GM18505 (cell line): ENCODE results near the gene SF1.
A peak's percentile ranks its signal among the peaks of the same experiment; 100 is the strongest.

Experiments used
- ATAC-seq: cut with Tn5 transposase; IDR thresholded peaks from one replicate; pipeline ENCODE4 v1.9.1; 2021; ENCODE audit not compliant: unreplicated experiment
- POLR2A ChIP-seq: IDR thresholded peaks from 4 replicates; pipeline ENCODE4 v1.6.1; 2011; ENCODE audit warnings: borderline replicate concordance; ENCODE audit not compliant: insufficient read depth, insufficient read length; ENCODE audit errors: extremely low read depth

The SF1 gene

DNA sequence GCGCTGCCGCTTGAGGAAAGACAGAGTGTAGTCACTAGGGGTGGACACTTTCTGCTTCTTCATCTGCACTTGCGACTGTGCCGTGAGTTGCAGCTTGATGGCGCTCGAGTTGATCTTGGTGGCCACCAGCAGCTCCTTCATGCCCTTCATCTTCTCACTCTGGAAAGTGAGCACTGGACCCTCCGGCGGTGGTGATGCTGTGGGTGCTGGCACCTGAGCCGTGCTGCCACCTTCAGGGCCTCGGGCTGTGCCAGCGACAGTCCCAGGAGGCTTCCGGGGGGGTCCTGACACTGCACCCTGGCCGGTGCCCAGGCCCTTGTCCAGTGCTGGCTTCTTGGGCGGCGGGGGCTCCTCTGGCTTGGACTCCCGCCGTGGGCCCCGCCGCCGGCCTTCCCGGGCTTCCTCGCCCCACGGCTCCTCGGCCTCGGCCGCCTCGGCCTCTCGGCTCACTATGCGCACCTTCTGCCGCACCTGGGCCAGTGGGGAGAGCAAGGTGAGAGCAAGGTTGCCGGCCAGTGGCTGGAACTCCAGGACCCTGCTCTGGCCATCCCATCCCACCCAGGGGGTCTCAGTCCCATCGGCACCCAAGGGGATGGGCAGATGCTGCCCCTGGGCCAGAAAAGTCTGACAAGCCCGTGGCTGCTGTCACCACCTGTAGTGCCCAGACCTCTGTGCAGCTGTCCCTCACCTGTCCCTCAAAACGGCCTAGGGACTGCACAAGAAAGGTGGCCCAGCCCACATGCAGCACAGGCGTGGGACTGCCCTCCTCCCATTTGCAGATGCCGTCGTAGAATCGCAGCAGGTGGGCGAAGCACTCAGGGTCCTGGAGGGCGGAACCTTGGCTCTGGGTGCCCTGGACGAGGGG is 26.2 kb upstream of the SF1 start:
- ATAC-seq: no peak
- TF ChIP-seq POLR2A: no peak

DNA sequence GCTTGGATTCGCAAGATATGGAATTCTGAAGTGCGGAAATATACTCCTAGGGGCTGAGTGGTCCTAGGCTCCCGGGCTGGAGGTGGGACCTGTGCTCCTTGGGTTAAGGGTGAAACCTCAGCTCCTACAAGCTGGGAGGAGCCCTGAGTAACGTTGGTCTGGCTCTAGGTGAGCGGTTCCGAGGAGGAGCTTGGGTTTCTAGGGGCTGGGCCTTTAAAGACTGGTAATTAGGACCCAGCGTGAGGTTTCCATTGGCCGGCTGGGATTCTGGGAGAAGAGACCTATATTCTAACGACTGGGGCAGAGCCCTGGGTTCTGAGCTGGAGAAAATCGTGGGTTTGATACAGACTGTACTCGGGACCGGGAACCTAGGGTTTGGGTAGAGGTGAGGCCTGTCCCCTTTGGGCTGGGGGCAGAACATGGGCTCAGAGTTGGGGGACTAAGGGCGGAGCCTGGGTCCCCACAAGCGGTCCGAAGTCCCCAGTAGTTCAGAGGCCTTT is 25.6 kb upstream of the SF1 start:
- no peak for ATAC-seq
- no peak for TF ChIP-seq POLR2A

DNA sequence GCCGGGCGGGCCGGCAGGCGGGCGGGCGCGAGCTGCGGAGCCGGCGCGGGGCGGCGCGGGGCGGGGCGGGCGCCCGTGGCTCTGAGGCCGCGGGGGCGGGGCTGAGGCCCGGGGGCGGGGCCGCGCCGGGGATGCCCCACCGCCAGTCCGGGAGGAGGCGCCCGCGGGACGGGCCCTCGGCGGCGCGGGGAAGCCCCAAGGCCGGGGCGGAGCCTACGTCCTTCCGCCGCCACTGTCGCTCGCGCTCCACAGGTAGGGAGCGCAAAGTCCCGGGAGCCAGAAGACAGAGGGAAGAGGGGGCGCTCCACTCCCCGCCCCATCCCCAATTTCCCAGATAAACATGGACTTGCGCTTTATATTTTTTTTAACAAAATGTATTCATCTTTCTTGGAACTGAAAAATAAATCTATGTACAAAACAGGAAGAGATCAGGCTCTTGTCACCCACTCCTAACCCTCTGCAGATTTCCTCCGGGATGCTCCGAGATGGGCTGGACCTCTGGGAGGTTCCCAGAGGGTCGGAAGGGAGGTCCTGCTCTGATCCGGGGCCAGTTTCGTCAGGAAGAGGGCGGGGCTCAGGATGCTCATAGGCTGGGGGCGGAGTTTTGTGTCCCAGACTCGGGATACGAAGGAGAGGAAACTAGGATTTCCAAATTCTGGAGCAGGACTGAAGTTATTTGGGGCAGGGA is 25.0 kb upstream of the SF1 start, which contains the start of gene MAP4K2:
MAP4K2 (minus strand) TSS at position 57 of the 688 bp plus-strand sequence. CDS start 65 bp downstream, outside the sequence.
- peak; percentile 63 for ATAC-seq
- TF ChIP-seq POLR2A: peak; percentile 66

DNA sequence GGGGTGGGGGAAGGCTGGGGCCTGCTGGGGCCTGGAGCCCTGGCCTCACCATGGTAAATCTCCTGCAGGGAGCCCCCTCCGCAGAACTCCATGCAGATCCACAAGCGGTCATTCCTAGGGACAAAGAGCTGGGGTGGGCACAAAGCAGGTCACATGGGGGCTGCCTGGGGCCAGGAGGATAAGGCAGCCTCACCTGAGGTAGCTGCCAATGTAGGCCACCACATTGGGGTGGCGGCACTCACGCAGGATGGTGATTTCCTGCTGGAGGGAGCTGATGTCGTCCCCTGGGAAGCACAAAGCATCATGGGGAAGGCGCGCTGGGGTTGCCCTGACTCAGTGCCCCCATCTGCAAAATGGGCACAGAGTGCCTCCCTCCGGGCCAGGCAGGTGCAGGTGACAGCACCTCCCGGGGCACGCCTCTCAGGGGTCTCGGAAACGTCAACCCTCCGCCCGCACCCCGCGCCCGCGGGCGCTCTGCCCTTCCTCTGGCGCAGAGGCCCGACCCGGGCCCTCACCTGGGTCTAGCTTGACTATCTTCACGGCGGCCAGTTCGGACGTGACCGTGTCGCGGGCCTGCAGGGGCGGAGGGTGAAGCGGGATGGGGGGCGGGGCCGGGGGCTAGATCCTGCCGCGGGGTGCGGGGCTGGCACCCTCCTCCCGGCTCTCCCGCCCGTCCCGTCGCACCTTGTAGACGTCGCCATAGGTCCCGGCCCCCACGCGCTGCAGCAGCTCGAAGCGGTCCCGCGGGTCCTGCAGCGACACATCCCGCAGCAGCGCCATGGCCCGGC is 24.2 kb upstream of the SF1 start:
- TF ChIP-seq POLR2A: peak; percentile 6

DNA sequence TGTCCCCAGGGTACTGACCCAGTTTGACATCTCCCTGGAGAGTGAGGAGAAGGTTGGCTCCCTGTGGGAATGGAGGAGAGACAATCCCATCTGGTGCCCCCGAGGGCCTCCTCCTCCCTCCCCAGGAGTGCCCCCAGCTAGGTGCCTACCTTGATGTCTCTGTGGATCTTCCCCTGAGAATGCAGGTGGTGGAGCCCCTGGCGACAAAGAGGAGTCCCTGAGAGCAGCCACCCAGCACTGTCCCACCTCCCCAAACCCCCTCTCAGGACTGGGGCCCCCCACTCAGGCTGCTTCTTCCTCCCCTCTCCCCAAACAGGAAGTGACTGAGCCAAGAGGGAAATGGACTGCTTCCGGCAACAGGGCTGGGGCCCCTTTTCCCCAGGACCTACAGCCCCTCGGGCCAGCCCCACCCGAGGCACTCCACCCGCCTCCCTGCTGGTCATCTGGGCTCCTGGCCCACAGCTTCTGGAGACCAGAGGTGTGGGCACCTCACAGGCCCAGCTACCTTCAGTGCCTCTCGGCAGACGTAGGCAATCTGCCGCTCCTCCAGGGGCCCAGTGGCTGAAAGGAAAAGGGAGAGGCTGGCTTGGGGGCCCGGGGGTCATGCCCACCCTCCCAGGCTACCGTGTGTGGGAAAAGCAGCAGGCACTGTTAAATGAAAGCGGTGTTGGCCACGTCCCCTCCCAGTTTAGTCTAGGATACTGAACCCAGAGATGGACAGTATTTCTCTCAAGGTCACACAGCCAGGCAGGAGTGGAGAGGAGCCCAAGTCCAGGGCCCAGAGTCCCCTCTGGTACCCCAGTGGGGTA is 23.4 kb upstream of the SF1 start:
- ATAC-seq: no peak
- peak; percentile 16 for TF ChIP-seq POLR2A

More for the DNA sequence above, 24.2 kb upstream of the SF1 start:
- peak; percentile 17 for ATAC-seq

DNA sequence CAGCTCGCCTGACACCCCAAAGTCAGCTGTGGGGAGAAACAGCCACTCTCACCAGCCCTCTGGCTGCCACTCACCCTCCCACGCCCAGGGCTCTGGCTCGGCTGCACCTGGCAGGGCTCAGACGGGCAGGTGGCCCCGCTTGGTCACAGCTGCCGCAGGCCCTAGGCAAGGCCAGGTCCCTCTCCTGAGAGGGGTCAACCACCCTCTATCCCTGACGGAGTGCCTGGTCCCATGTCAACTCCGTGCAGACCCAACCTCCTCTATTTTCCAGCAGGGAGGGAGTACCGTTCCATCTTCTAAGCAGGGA is 22.8 kb upstream of the SF1 start:
- TF ChIP-seq POLR2A: no peak
- ATAC-seq: no peak

DNA sequence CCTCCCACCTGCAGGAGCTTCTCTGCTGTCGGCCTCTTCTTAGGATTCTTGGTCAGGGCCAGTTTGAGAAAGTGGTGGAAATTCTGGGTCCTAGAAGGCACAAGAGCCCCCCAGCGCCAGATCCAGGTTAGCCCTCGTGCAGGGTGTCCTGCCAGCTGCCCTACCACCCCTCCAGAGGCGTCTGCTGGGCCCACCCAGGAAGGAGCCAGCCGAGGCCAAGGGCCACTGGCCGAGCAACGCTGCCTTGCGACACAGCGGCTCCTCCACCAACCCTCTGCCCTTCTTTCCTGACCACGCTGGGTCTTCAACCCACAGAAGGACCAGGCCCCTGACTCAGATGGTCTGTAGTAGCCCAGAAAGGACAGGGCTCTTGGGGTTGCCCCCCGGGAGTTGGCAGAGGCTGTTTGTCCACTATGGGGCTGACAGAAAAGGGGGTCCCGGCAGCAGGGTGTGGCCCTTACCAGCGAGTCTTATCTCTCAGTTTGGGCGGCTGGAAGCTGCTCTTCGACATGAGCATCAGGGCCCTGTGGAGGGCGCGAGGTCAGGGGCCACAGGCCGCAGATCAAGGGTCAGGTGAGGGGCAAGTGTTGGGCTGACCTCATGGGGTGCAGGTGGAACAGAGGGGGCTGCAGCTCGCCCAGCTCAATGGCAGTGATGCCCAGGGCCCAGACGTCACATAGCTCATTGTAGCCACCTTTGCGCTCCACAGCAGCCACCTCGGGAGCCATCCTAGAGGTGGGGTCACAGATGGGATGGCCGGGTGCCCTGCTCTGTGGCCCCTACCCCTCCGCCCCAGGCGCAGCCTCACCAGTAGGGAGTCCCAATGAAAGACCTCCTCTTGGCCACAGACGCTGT is 22.2 kb upstream of the SF1 start:
- TF ChIP-seq POLR2A: no peak
- ATAC-seq: no peak

DNA sequence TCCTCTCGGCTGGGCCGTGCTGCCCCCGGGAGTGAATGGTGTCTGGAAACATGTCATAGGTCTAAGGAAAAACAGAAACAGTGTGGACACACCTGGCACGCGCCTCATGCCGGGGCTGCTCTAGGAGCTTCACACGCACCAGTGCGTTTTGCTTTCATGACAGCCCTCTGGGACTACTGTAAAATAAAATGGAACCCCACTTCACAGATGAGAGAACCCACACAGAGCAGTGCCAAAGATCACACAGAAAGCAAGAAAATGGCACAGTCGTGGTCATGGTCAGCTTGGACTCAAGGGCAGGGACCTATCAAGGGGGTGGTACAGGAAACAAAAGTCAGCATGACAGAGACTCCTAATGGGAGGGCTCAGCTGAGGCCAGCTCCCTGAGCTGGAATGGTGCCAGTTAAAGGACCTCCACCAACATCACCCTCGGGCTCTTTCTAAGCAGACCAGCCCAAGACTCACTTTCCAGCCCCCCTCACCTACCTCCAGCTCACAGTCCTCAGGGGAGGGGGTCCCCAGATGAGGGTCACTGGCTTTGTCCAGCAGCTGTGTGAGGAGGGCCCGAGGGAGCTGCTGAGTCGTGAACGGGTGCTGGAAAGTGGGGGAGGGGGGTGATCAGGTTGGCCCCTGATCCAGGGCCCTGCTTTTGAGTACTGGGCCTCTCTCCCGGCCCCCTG is 21.4 kb upstream of the SF1 start:
- no peak for ATAC-seq
- TF ChIP-seq POLR2A: no peak

DNA sequence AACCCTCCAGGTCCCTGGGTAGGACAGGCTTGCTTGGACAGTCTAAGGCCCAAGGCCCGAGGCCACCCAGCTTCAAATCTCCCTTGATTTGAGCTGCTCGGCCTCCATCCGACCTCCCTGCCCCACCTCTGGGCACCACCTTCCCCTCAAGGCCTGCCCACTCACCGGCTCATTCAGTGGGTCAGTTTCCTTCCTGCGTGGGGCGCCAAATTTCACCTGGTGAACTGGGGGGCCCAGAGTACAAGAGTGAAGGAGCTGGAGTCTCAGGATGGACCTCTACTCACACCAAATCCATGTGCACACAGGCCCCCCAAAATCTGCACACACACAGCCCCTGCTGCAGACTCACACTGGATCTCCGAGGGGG is 20.9 kb upstream of the SF1 start:
- no peak for TF ChIP-seq POLR2A
- ATAC-seq: no peak

DNA sequence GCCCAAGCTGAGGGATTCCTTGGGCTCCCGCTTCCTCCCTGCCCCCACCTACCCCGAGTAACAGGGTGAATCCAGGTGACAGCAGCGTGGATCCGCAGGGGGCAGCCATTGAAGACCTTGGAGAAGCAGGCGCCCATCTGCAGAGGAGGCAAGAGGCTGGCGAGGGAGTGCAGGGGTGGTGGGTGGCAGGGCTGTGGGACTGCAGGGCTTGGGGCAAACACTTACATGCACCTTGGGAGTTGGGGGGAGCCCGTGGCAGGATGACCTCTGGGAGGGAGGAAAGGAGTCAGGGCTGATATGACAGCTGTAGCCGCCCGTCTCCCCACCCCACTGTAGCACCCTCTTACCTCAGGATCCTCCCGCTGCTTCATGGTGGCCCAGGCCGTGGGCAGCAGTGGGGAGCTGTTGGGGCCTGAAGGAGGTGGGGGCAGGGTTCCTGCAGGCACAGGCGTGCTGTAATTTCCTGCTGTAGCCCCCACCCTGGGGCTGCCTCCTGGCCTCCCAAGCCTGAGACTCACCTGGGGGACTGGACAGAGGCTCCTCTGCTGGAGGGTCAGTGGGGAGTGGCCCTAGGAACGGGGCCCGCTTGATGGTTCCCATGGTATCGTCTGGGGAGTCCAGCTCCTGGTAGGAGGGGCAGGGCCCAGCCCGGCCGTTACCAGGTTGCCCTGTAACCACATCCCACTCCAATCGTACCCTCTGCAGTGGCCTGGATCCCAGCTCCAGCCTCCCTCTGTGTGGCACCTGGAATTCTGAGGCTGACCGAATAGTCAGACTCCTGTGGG is 18.6 kb upstream of the SF1 start:
- no peak for ATAC-seq
- TF ChIP-seq POLR2A: no peak
